Esophagus (tissue), 2 donors: ENCODE measurements around the gene PITPNC1. TPM values are rescaled to one million over a fixed set of nuclear protein-coding genes. Genes with fewer than 3 reads are reported as not detected.
"Not testable (repeated sequence)": the region's sequence is repeated elsewhere in the genome, so short reads cannot be mapped to it uniquely, and the experiment has no call there.

Source experiments
- H3K27ac ChIP-seq, 2 donors: one replicate each; pipeline ENCODE4 v1.5.1; 2013; ENCODE audit warnings: low read depth in 2 of 2, mild to moderate bottlenecking in 2 of 2, inconsistent platforms in 1 of 2, low read length in 1 of 2, moderate library complexity in 1 of 2
- H3K27me3 ChIP-seq, 2 donors: one replicate each; pipeline ENCODE4 v1.6.1; 2013; ENCODE audit warnings: low read length in 2 of 2, control low read depth in 1 of 2, mild to moderate bottlenecking in 1 of 2; ENCODE audit not compliant: insufficient read depth in 2 of 2, control insufficient read depth in 1 of 2
- H3K36me3 ChIP-seq, 2 donors: one replicate each; pipeline ENCODE4 v1.6.1; 2013; ENCODE audit warnings: low read length in 1 of 2; ENCODE audit not compliant: control insufficient read depth in 2 of 2, insufficient read depth in 2 of 2
- H3K4me1 ChIP-seq, 2 donors: one replicate each; pipeline ENCODE4 v1.6.1; 2013; ENCODE audit warnings: low read length in 1 of 2; ENCODE audit not compliant: control insufficient read depth in 2 of 2, insufficient read depth in 2 of 2
- H3K4me3 ChIP-seq, 2 donors: one replicate each; pipeline ENCODE4 v1.5.1; 2013; ENCODE audit warnings: low read length in 2 of 2, mild to moderate bottlenecking in 2 of 2, low read depth in 1 of 2, moderate library complexity in 1 of 2
- H3K9me3 ChIP-seq, 2 donors: one replicate each; pipeline ENCODE4 v1.6.1; 2013; ENCODE audit warnings: mild to moderate bottlenecking in 2 of 2, low read depth in 1 of 2, low read length in 1 of 2, moderate library complexity in 1 of 2; ENCODE audit not compliant: control insufficient read depth in 2 of 2, insufficient read depth in 1 of 2
- WGBS, 2 donors: extraction: QIAGEN DNeasy Blood & Tissue Kit; methylation state at CpG; one replicate each; pipeline ENCODE4 v1.1.7; 2013; 5-methylcytosine and 5-hydroxymethylcytosine counted together
- polyA plus RNA-seq, 2 donors: library from polyadenylated mRNA; stranded (reverse); fragments of 200-250 nt; gene quantifications; one replicate each; pipeline ENCODE4 v1.2.3, GENCODE V29; 2013
- donor health status: healthy with polysubstance abuse.
- donor health status: Bipolar disorder and iron deficiency.

PITPNC1 gene
- polyA plus RNA-seq, 2 donors: 7.9 to 9.6 TPM

- no peaks in the 10 kb centered on the region for H3K9me3 ChIP-seq
- H3K4me1 ChIP-seq: peaks cover 0 to 2% of the 10 kb centered on the region in 2 donors
- no peak overlapping the region for H3K27ac ChIP-seq
- WGBS, 2 donors: 67 to 74% methylated on average over 10 of the region's 10 CpGs
- H3K4me3 ChIP-seq: no peak overlapping the region
- H3K36me3 ChIP-seq: no peaks in the 10 kb centered on the region
- no peaks in the 10 kb centered on the region for H3K27me3 ChIP-seq
These were observed 132.6 kb downstream of the PITPNC1 start for GRCh38 chr17:67509390-67510287.

- H3K27ac ChIP-seq: no peak overlapping the region
- no peaks in the 10 kb centered on the region for H3K9me3 ChIP-seq
- no peaks in the 10 kb centered on the region for H3K27me3 ChIP-seq
- peaks cover 0 to 2% of the 10 kb centered on the region in 2 donors for H3K4me1 ChIP-seq
- 78 to 80% methylated on average over 3 of the region's 3 CpGs for WGBS, 2 donors
- no peaks in the 10 kb centered on the region for H3K36me3 ChIP-seq
- no peak overlapping the region for H3K4me3 ChIP-seq
These were observed 133.9 kb downstream of the PITPNC1 start for GRCh38 chr17:67511012-67511411.

GRCh38 chr17:67511804-67512203 lies 134.7 kb downstream of the PITPNC1 start:
- 89 to 93% methylated on average over 2 of the region's 2 CpGs for WGBS, 2 donors
- no peaks in the 10 kb centered on the region for H3K27me3 ChIP-seq
- no peaks in the 10 kb centered on the region for H3K36me3 ChIP-seq
- no peak overlapping the region for H3K4me3 ChIP-seq
- peaks cover 0 to 2% of the 10 kb centered on the region in 2 donors for H3K4me1 ChIP-seq
- H3K9me3 ChIP-seq: no peaks in the 10 kb centered on the region
- H3K27ac ChIP-seq: no peak overlapping the region

GRCh38 chr17:67514998-67515397 lies 137.9 kb downstream of the PITPNC1 start:
- 33 to 55% methylated on average over 4 of the region's 4 CpGs for WGBS, 2 donors
- H3K9me3 ChIP-seq: no peaks in the 10 kb centered on the region
- no peaks in the 10 kb centered on the region for H3K36me3 ChIP-seq
- peaks cover 2 to 3% of the 10 kb centered on the region in 2 donors for H3K4me1 ChIP-seq
- no peaks in the 10 kb centered on the region for H3K27me3 ChIP-seq
- no peak overlapping the region for H3K27ac ChIP-seq
- no peak overlapping the region for H3K4me3 ChIP-seq

GRCh38 chr17:67515490-67516083 lies 138.5 kb downstream of the PITPNC1 start:
- no peaks in the 10 kb centered on the region for H3K36me3 ChIP-seq
- peaks cover 0 to 7% of the 10 kb centered on the region in 2 donors for H3K4me1 ChIP-seq
- H3K9me3 ChIP-seq: no peaks in the 10 kb centered on the region
- H3K4me3 ChIP-seq: no peak overlapping the region
- H3K27me3 ChIP-seq: no peaks in the 10 kb centered on the region
- peak overlapping the region in 1 of 2 donors; percentile 19 for H3K27ac ChIP-seq
- 61 to 73% methylated on average over 10 of the region's 10 CpGs for WGBS, 2 donors

- H3K4me1 ChIP-seq, H3K27me3 ChIP-seq, H3K9me3 ChIP-seq, H3K4me3 ChIP-seq, H3K36me3 ChIP-seq, H3K27ac ChIP-seq: not testable (repeated sequence)
- 97% methylated on average over 10 of the region's 10 CpGs for WGBS, 2 donors
These were observed 139.5 kb downstream of the PITPNC1 start for GRCh38 chr17:67516571-67516970.

- Histone ChIP-seq H3K4me1 (peaks cover 0 to 8% of the 10 kb centered on the region in 2 donors), H3K27ac (no peak overlapping the region)
- WGBS, 2 donors: 60 to 79% methylated on average over 1 of the region's 1 CpG
These were observed 140.2 kb downstream of the PITPNC1 start for GRCh38 chr17:67517325-67517724.

GRCh38 chr17:67518876-67519275 lies 141.8 kb downstream of the PITPNC1 start:
- WGBS, 2 donors: 97% methylated on average over 3 of the region's 3 CpGs
- no peaks in the 10 kb centered on the region for H3K9me3 ChIP-seq
- H3K27ac ChIP-seq: no peak overlapping the region
- H3K27me3 ChIP-seq: no peaks in the 10 kb centered on the region
- H3K36me3 ChIP-seq: no peaks in the 10 kb centered on the region
- no peak overlapping the region for H3K4me3 ChIP-seq
- peaks cover 0 to 8% of the 10 kb centered on the region in 2 donors for H3K4me1 ChIP-seq

More at GRCh38 chr17:67517325-67517724, 140.2 kb downstream of the PITPNC1 start:
- Histone ChIP-seq H3K36me3 (no peaks in the 10 kb centered on the region), H3K4me3 (no peak overlapping the region), H3K27me3 (no peaks in the 10 kb centered on the region), H3K9me3 (no peaks in the 10 kb centered on the region)

GRCh38 chr17:67519801-67520251 lies 142.7 kb downstream of the PITPNC1 start:
- no peaks in the 10 kb centered on the region for H3K27me3 ChIP-seq
- WGBS, 2 donors: 83 to 84% methylated on average over 5 of the region's 5 CpGs
- no peaks in the 10 kb centered on the region for H3K9me3 ChIP-seq
- no peaks in the 10 kb centered on the region for H3K36me3 ChIP-seq
- H3K4me3 ChIP-seq: no peak overlapping the region
- peak overlapping the region; percentile 24 to 37 for H3K27ac ChIP-seq
- H3K4me1 ChIP-seq: peaks cover 0 to 8% of the 10 kb centered on the region in 2 donors
